Keratinocyte (primary cell): ENCODE measurements around the gene STAC. TPM values are rescaled to one million over a fixed set of nuclear protein-coding genes. Genes with fewer than 3 reads are reported as not detected.

Experiments used
- DNase-seq: peaks from one replicate; pipeline ENCODE4 v3.0.0-alpha.2; 2011; ENCODE audit warnings: low read depth, missing footprints, low spot score
- FAIRE-seq: peaks from 2 replicates; lab custom pipeline; 2011; peaks lifted over from hg19 to GRCh38; lab: Jason Lieb, UNC
- H2AFZ ChIP-seq: 2 replicates; pipeline ENCODE4 v1.6.0; 2012; ENCODE audit warnings: low read length, control low read depth, inconsistent platforms; ENCODE audit not compliant: control insufficient read depth
- H3K27ac ChIP-seq: 2 replicates; pipeline ENCODE4 v1.5.1; 2011; ENCODE audit warnings: low read length; ENCODE audit not compliant: control insufficient read depth, insufficient read depth
- H3K27me3 ChIP-seq: 3 replicates; pipeline ENCODE4 v1.6.0; 2011; ENCODE audit warnings: low read length; ENCODE audit not compliant: control insufficient read depth, insufficient read depth; ENCODE audit errors: extremely low read depth
- H3K36me3 ChIP-seq, 2 experiments: 2 replicates in 1 of 2; 3 replicates in 1 of 2; pipeline ENCODE4 v1.5.1; 2011; ENCODE audit warnings: low read length in 2 of 2, mild to moderate bottlenecking in 1 of 2; ENCODE audit not compliant: control insufficient read depth in 2 of 2, insufficient read depth in 2 of 2; ENCODE audit errors: extremely low read depth in 1 of 2
- H3K4me1 ChIP-seq: 3 replicates; pipeline ENCODE4 v1.5.1; 2011; ENCODE audit warnings: low read length; ENCODE audit not compliant: control insufficient read depth, insufficient read depth; ENCODE audit errors: extremely low read depth
- H3K4me2 ChIP-seq: 3 replicates; pipeline ENCODE4 v1.6.0; 2011; ENCODE audit warnings: low read depth, low read length; ENCODE audit not compliant: control insufficient read depth, insufficient read depth; ENCODE audit errors: extremely low read depth
- H3K4me3 ChIP-seq, 3 experiments: fragments of 200-600 bp in 1 of 3; sonication (generic) in 1 of 3; 2 replicates in 2 of 3; 3 replicates in 1 of 3; pipeline ENCODE4 v1.5.1; 2011 to 2016; ENCODE audit warnings: low read length in 3 of 3, mild to moderate bottlenecking in 3 of 3, control low read depth in 2 of 3, inconsistent platforms in 1 of 3, low read depth in 1 of 3, mixed read lengths in 1 of 3, mixed run types in 1 of 3, moderate library complexity in 1 of 3; ENCODE audit not compliant: control insufficient read depth in 2 of 3, insufficient read depth in 2 of 3; ENCODE audit errors: extremely low read depth in 1 of 3
- H3K79me2 ChIP-seq: 2 replicates; pipeline ENCODE4 v1.6.0; 2012; ENCODE audit warnings: low read length; ENCODE audit not compliant: control insufficient read depth, insufficient read depth
- H3K9ac ChIP-seq: 3 replicates; pipeline ENCODE4 v1.6.0; 2011; ENCODE audit warnings: low read length; ENCODE audit not compliant: control insufficient read depth, insufficient read depth; ENCODE audit errors: extremely low read depth
- H3K9me1 ChIP-seq: 3 replicates; pipeline ENCODE4 v1.6.0; 2011; ENCODE audit warnings: low read length; ENCODE audit not compliant: control insufficient read depth, insufficient read depth; ENCODE audit errors: extremely low read depth
- H3K9me3 ChIP-seq: 2 replicates; pipeline ENCODE4 v1.5.1; 2012; ENCODE audit warnings: low read depth, low read length; ENCODE audit not compliant: control insufficient read depth
- H4K20me1 ChIP-seq: 3 replicates; pipeline ENCODE4 v1.6.0; 2011; ENCODE audit warnings: low read length; ENCODE audit not compliant: control insufficient read depth, insufficient read depth; ENCODE audit errors: extremely low read depth
- CTCF ChIP-seq, 3 experiments: IDR thresholded peaks in 1 of 3; conservative IDR thresholded peaks in 1 of 3; optimal IDR thresholded peaks in 1 of 3; 2 replicates in 2 of 3; 3 replicates in 1 of 3; pipeline versions ENCODE3 to v1.5.1; 2011; ENCODE audit warnings: low read length in 3 of 3, mild to moderate bottlenecking in 3 of 3, moderate library complexity in 2 of 3, control low read depth in 1 of 3, inconsistent platforms in 1 of 3; ENCODE audit not compliant: insufficient read depth in 2 of 3; ENCODE audit errors: extremely low read depth in 1 of 3
- EZH2 ChIP-seq: IDR thresholded peaks from one replicate; pipeline ENCODE4 v1.6.1; 2012; ENCODE audit warnings: inconsistent platforms, mild to moderate bottlenecking, low read length, moderate library complexity
- dilution Hi-C: fragments of 300-500 bp; cut with MboI; formaldehyde crosslinking; loops from one replicate; pipeline ENCODE4 v1.7.0; 2020; ENCODE audit warnings: low sequenced_read_pairs; ENCODE audit not compliant: extremely low pct_ligation_motif_present
- polyA plus RNA-seq, 5 experiments: library from polyadenylated mRNA; depleted of rRNA in 3 of 5; stranded (reverse) in 3 of 5; stranded (forward) in 1 of 5; unstranded in 1 of 5; fragments of >200 nt; gene quantifications; 1 replicate in 1 of 5; 2 replicates in 3 of 5; 3 replicates in 1 of 5; pipeline versions ENCODE4 v1.2.1 to v1.2.3, GENCODE V29; 2011 to 2012; ENCODE audit warnings: missing spikeins in 2 of 5, low read depth in 1 of 5, low replicate concordance in 1 of 5

The STAC gene
- polyA plus RNA-seq, 1 donor (not counting 4 experiments of a cell fraction or from before 2014, with no cell fraction given), result 7.9 TPM

GRCh38 chr3:36524560-36524959 lies 144.3 kb downstream of the STAC start:
- FAIRE-seq, result no peak
- no peaks in the 10 kb centered on the region for H3K79me2 ChIP-seq
- no peaks in the 10 kb centered on the region for H4K20me1 ChIP-seq
- no peaks in the 10 kb centered on the region for H3K27me3 ChIP-seq
- no peaks in the 10 kb centered on the region for H3K4me1 ChIP-seq
- H3K9me1 ChIP-seq, result no peaks in the 10 kb centered on the region
- H3K36me3 ChIP-seq, result no peaks in the 10 kb centered on the region
- no peak overlapping the region for H3K27ac ChIP-seq
- no peak overlapping the region for H3K4me3 ChIP-seq
- H3K9ac ChIP-seq, result no peak overlapping the region
- H2AFZ ChIP-seq, result no peak overlapping the region
- no peak overlapping the region for H3K4me2 ChIP-seq
- no peak for DNase-seq
- no peaks in the 10 kb centered on the region for H3K9me3 ChIP-seq
- TF ChIP-seq CTCF (optimal IDR thresholded peaks at IDR 0.05 in 1 of 3, IDR thresholded peaks at IDR 0.05 in 1 of 3, conservative IDR thresholded peaks at IDR 0.05 in 1 of 3; ENCODE audit: extremely low read depth in 1 of 3, insufficient read depth in 2 of 3, low read length in 3 of 3), result no peak
- no peak for TF ChIP-seq EZH2
- dilution Hi-C loops, result no loop called here

- dilution Hi-C loops, result no loop called here
- Histone ChIP-seq H3K9me3 (no peaks in the 10 kb centered on the region), H3K27me3 (no peaks in the 10 kb centered on the region), H3K4me3 (no peak overlapping the region), H3K9me1 (no peaks in the 10 kb centered on the region), H4K20me1 (no peaks in the 10 kb centered on the region), H3K9ac (no peak overlapping the region), H3K4me2 (no peak overlapping the region), H3K79me2 (no peaks in the 10 kb centered on the region), H3K27ac (no peak overlapping the region), H2AFZ (no peak overlapping the region), H3K36me3 (no peaks in the 10 kb centered on the region), H3K4me1 (no peaks in the 10 kb centered on the region)
- FAIRE-seq, result no peak
- TF ChIP-seq CTCF (optimal IDR thresholded peaks at IDR 0.05 in 1 of 3, IDR thresholded peaks at IDR 0.05 in 1 of 3, conservative IDR thresholded peaks at IDR 0.05 in 1 of 3; ENCODE audit: extremely low read depth in 1 of 3, insufficient read depth in 2 of 3, low read length in 3 of 3) (no peak), EZH2 (no peak)
- DNase-seq, result no peak
Observed at GRCh38 chr3:36525115-36525801, 145.0 kb downstream of the STAC start.
